T-helper 1 cell treated with Interleukin-12 subunit alpha and Interleukin-12 subunit beta and Interleukin-4 antibody, amounts not matched to agents 30 μg/mL and 1 μg/mL, for 36 hours (primary cell): Measurements from ENCODE around the gene CTNNBIP1.

Source experiments
- H3K27ac Mint-ChIP-seq: one replicate; pipeline ENCODE4 v1.8.0; 2021; ENCODE audit warnings: mild to moderate bottlenecking, mixed read lengths
- H3K27me3 Mint-ChIP-seq: one replicate; pipeline ENCODE4 v1.8.0; 2021; ENCODE audit warnings: low read depth, mixed read lengths
- H3K36me3 Mint-ChIP-seq: one replicate; pipeline ENCODE4 v1.8.0; 2021; ENCODE audit warnings: low read depth, mixed read lengths
- H3K4me1 Mint-ChIP-seq: one replicate; pipeline ENCODE4 v1.8.0; 2021; ENCODE audit warnings: low read depth, mixed read lengths
- H3K4me3 Mint-ChIP-seq: one replicate; pipeline ENCODE4 v1.8.0; 2021; ENCODE audit warnings: mild to moderate bottlenecking, moderate library complexity, mixed read lengths
- H3K9me3 Mint-ChIP-seq: one replicate; pipeline ENCODE4 v1.8.0; 2021; ENCODE audit warnings: mixed read lengths

CTNNBIP1 gene

DNA sequence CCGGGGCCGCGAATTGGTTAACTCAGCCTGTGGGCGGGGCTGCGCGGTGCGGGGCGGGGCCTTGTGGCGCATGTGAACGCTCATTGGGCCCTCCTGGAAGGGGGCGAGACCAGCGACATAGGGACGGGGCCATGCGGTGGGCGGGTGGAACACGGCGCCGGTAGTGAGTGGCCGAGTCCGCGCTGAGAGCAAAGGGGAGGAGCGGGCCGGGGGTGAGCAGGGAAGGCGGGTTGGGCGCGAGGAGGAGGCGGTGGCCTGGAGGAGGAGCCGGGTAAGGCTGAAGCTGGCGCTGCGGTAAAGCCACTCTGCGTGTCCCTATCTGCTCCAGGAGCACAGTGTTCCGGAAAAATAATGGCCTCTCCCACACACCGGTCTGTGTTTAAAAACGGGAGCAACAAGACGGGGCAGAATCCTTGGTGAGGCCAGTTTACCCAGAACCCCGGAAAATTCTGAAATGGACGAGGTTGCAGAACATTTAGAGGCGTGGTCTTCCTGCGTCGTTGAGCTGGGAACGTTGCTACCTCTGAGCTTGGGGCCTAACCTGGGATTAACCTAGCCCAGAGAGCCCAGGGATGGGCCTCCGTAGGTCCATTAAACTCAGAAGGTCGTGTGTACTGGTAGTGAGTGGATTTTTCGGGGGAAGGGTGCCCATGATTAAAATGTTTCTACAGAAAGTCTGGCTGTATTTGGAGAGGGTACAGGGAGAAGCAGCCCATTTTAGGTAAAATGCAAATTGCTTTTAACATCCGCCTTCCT is 532 bp upstream of the CTNNBIP1 start:
- H3K9me3 Mint-ChIP-seq, result no peaks in the 10 kb centered on the region
- peak overlapping the region; percentile 90 for H3K4me3 Mint-ChIP-seq

DNA sequence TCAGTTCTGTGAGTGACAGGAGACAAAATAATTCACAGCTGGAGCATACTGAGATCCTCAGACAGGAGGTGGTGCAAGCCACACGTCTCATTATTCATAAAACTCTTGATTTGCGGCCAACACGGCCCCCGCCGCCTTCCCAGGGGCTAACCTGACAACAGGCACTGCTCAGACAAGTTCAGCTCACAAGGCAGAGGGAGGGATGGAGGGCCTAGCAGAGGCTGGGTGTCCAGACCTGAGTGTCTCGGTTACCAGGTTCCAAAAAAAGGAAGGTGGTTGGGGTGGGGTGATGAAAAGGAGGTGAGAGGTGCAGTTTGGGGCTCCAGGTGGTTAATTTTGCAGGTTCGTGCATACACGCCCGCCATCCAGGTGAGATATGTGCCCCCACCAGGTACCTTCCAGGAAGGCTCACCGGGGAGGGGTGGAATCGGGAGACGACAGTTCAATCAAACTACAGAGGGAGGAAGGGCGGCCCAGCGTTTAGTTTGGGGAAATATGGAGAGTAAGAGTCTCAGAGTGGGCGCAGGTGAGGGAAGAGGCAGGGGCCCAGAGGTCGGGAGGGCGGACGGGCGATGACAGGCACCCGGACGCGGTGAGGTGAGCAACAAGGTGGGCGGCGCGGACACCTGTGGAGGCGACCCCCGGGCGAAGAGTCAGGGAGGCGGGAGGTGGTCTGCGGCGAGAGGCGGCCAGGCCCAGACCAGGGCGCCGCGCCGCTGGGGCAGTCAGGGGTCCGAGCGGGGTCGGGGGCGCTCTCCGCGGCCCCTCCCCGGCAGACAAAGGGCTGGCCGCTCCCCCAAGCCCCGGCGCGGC is 629 bp downstream of the CTNNBIP1 start:
- Mint-ChIP-seq H3K9me3 (no peaks in the 10 kb centered on the region), H3K4me3 (peak overlapping the region; percentile 96), H3K4me1 (peaks cover 21% of the 10 kb centered on the region), H3K36me3 (no peaks in the 10 kb centered on the region), H3K27me3 (no peaks in the 10 kb centered on the region), H3K27ac (peak overlapping the region; percentile 85)

More for the DNA sequence above, 532 bp upstream of the CTNNBIP1 start:
- peak overlapping the region; percentile 96 for H3K27ac Mint-ChIP-seq
- peaks cover 17% of the 10 kb centered on the region for H3K4me1 Mint-ChIP-seq
- peaks cover 4% of the 10 kb centered on the region for H3K27me3 Mint-ChIP-seq
- no peaks in the 10 kb centered on the region for H3K36me3 Mint-ChIP-seq

DNA sequence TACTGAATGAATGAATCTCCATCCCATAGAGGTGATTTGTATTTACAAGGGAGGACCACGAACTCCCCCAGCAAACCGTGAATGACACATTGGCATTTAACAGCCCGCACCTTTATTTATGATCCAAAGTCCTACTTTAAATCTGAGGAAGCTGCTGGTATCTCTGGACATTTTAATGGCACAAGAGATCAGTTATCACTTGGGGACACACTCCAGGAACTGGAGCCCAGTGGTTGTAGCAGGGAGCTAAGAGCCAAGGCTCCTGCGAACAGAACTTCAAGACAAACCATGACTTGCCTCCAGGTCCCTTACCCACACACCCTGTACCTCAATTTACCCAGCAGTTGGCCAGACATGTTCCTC is 1.2 kb downstream of the CTNNBIP1 start:
- Mint-ChIP-seq H3K27ac (peak overlapping the region; percentile 85), H3K9me3 (no peaks in the 10 kb centered on the region)

DNA sequence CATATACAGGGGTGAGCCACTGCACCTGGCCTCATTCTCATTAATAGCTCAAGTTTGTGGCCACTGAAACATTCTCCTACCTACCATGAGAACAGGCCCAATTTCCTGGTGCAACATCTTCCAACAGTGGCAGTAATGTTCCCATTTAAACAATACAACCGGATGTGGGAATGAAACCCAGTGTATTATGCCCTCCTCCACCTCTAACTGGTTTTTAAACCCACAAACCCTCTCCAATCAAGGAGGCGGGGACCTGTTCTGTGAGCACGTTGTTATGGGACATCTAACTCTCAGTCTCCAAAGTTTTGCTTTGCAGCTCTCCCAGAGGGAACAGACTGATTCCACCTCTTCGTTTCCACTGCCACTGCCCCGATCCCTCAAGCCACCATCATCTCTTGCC is 2.6 kb downstream of the CTNNBIP1 start:
- Mint-ChIP-seq H3K9me3 (no peaks in the 10 kb centered on the region), H3K4me3 (no peak overlapping the region)

More for the DNA sequence above, 1.2 kb downstream of the CTNNBIP1 start:
- Mint-ChIP-seq H3K27me3 (no peaks in the 10 kb centered on the region), H3K36me3 (no peaks in the 10 kb centered on the region), H3K4me1 (peaks cover 21% of the 10 kb centered on the region), H3K4me3 (peak overlapping the region; percentile 96)

DNA sequence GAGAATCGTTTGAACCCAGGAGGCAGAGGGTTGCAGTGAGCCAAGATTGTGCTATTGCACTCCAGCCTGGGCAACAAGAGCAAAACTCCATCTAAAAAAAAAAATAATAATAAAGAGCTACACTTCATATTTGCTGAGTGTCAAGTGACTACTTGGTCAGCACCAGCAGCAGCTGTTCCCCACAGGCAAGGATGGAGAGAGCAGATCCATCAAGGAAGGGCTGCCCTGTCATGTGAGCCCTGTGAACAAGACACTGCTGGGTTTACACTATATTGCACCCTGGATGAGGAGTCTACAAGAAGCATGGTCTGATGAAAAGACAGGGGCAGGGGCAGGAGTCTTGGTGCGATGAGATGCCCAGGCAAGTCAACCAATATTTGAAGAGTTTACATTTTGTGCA is 3.6 kb downstream of the CTNNBIP1 start:
- Mint-ChIP-seq H3K9me3 (no peaks in the 10 kb centered on the region), H3K27me3 (no peaks in the 10 kb centered on the region), H3K36me3 (no peaks in the 10 kb centered on the region), H3K4me1 (peaks cover 17% of the 10 kb centered on the region), H3K4me3 (no peak overlapping the region), H3K27ac (no peak overlapping the region)

More for the DNA sequence above, 2.6 kb downstream of the CTNNBIP1 start:
- Mint-ChIP-seq H3K36me3 (no peaks in the 10 kb centered on the region), H3K27ac (no peak overlapping the region), H3K27me3 (no peaks in the 10 kb centered on the region), H3K4me1 (peaks cover 21% of the 10 kb centered on the region)

DNA sequence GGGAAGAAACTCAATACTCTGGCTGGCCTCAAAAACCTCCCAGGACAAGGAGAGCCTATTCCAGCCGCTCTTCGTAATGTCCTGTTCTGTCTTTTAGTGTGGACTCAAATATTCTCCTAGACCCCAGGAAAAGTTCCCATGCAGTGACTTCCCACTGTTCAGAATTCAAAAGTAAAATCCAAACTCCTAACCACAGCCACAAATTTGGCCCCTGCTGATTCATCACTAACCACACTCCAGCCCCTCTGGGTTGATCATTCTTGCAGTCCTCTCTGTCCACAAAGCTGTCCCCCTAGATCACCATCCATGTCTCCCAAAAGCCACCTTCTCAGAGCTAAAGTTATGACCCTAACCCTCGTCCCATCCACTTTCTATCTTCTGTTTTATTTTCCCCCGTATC is 5.1 kb downstream of the CTNNBIP1 start:
- Mint-ChIP-seq H3K36me3 (no peaks in the 10 kb centered on the region), H3K27me3 (no peaks in the 10 kb centered on the region), H3K9me3 (no peaks in the 10 kb centered on the region), H3K4me3 (no peak overlapping the region), H3K27ac (no peak overlapping the region), H3K4me1 (peaks cover 15% of the 10 kb centered on the region)

DNA sequence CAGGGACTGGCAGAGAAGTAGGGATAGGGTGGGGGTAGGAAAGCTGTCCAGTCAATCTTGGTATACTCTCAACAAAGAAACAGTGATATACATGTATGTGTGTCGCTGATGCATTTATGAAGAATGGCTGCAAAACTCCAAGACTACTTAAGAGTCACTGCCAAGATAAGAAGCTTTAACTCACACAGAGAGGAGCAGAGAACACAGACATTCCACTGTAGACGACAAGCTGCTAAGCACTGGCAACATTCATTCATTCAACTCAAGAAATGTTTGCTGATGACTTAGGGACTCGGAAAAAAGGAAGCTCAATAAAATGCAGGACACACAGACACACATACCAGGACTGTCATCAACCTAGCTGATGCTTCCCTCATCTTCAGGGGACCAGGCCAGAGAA is 5.5 kb downstream of the CTNNBIP1 start:
- no peak overlapping the region for H3K27ac Mint-ChIP-seq

DNA sequence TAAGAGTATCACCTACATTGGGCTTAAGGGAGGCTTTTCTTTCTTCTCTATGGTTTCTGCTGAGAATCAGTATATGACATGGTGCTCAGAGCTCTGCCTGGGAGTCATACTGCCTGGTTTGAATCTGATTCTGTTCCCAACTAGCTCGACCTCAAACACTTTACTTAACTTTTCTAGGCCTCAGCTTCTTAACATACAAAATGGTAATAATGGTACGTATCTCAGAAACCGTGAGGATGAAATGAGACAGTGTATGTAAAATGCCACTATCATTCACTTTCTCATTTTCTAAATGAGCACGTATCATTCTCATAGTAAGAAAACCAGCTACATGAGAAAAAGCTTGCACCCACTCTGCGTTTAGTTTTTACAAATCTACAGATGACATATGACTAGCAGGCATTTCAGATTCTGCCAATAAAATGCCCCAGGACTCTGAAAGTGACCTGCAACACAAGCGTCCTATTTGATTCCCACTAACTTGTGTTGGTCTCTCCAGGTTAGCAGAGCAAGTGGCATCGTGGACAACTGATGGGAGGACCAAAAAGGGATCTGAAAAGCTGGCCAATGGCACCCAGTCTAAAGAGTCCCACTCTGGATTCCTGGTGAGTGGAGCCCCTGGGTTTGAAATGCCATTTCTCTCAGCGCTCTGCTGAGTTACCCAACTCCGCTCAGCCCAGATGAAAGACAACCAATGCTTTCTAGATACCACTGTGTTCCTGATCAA is 6.1 kb downstream of the CTNNBIP1 start:
- H3K36me3 Mint-ChIP-seq, result no peaks in the 10 kb centered on the region
- no peaks in the 10 kb centered on the region for H3K27me3 Mint-ChIP-seq
- H3K27ac Mint-ChIP-seq, result no peak overlapping the region
- no peaks in the 10 kb centered on the region for H3K9me3 Mint-ChIP-seq
- H3K4me3 Mint-ChIP-seq, result no peak overlapping the region
- peaks cover 9% of the 10 kb centered on the region for H3K4me1 Mint-ChIP-seq

More for the DNA sequence above, 5.5 kb downstream of the CTNNBIP1 start:
- H3K9me3 Mint-ChIP-seq, result no peaks in the 10 kb centered on the region
- H3K27me3 Mint-ChIP-seq, result no peaks in the 10 kb centered on the region
- no peak overlapping the region for H3K4me3 Mint-ChIP-seq
- H3K36me3 Mint-ChIP-seq, result no peaks in the 10 kb centered on the region
- peaks cover 15% of the 10 kb centered on the region for H3K4me1 Mint-ChIP-seq

DNA sequence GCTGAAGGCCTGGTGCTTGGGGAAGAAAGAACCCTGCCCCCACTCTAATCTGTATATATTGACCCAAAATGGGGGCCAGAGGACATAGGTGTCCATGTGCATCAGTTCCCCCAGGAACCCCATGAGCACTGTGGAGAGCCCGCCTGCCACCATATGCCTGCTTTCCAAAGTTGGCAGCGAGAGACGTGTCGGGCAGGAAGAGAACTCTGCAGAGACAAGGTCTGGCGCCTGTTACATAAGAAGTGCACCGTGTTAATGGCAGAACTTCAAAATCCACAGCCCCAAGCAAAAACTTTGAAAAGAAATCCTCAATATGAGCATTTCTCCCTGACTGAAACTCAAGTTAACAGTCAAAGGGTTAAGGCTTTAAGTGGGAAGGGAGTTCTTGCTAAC is 8.0 kb downstream of the CTNNBIP1 start:
- H3K9me3 Mint-ChIP-seq, result no peaks in the 10 kb centered on the region
- no peaks in the 10 kb centered on the region for H3K27me3 Mint-ChIP-seq
- H3K27ac Mint-ChIP-seq, result no peak overlapping the region
- H3K36me3 Mint-ChIP-seq, result no peaks in the 10 kb centered on the region
- H3K4me3 Mint-ChIP-seq, result no peak overlapping the region
- H3K4me1 Mint-ChIP-seq, result peaks cover 6% of the 10 kb centered on the region

DNA sequence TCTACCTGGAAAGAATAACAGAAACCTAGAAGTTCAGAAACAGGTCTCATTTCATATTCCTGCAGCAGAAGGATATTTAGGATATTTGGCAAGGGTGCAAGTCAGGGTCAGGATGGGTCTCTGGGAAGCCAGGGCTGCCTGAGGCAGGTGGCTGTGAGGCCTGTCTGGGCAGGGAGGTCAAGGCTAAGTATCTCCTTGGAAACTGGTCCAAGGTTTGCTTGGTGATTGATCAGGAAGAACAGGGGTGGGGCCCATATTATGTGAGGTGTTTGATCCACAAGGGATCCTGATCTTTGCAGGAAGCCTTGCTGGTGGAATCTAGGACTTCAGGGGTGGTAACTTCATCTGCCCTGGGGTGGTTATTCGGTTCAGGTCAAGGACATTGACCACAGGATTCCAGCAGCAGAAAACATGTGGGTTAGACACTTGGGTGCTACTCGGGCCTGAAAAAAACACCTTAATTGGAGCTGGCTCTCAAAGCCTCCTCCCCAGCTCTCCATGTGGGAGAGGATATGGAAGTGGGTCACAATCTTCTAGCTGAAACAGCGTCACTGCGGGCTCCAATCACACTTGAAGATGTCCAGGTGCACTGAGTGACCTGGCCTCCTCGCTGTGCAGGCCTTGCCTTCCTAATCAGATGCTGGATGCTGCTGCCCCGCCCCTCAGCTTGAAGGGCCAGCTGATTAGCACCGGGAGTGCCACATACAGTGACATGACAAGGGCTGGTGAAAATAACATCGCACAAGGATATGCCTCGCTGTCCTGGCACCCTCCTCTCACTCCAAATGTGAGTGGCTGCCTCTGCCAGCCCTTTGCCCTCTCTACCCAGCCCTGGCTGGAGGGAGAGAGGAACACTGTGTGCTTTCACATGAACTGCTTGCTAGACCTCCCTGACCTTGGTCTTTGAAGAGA is 8.7 kb downstream of the CTNNBIP1 start:
- Mint-ChIP-seq H3K27ac (no peak overlapping the region), H3K36me3 (no peaks in the 10 kb centered on the region), H3K4me3 (no peak overlapping the region), H3K4me1 (peaks cover 6% of the 10 kb centered on the region), H3K27me3 (no peaks in the 10 kb centered on the region), H3K9me3 (no peaks in the 10 kb centered on the region)

DNA sequence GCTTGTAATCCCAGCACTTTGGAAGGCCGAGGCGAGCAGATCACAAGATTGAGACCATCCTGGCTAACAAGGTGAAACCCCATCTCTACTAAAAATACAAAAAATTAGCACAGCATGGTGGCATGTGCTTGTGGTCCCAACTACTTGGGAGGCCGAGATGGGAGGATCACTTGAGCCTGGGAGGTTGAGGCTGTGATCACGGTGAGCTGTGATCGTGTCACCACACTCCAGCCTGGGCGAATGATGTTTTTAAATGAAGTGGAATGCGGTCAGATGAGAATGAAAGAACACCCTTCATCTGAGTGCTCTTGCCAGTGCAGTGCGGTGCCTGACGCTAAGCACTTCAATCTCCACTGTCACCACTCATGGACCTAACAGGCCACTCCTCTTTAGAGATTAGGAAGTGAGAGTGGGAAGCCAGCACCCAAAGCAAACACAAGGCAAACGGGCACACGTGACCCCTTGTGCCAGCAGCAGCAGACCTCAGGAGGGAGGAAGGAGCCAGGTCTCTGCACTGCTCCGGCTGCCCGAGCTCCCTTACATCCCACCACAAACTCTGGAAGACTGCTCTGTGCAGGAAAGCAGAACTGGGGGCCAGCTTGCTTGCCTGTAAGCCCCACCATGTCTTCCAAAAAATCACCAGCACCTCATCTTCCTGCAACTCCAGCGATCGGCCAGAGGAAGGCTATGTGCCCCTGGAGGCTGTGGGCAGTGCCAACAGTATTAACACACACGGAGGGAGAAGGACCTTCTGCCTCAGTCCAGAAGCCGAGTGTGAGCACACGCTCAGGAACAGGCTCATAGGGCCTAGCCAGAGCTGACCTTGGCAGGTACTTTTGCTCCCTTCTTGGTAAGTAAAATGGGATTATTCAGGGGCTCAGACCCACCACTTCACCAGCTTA is 9.7 kb downstream of the CTNNBIP1 start:
- H3K27ac Mint-ChIP-seq, result no peak overlapping the region
- no peaks in the 10 kb centered on the region for H3K27me3 Mint-ChIP-seq
- no peak overlapping the region for H3K4me3 Mint-ChIP-seq
- no peaks in the 10 kb centered on the region for H3K9me3 Mint-ChIP-seq
- H3K36me3 Mint-ChIP-seq, result no peaks in the 10 kb centered on the region
- H3K4me1 Mint-ChIP-seq, result peaks cover 6% of the 10 kb centered on the region

DNA sequence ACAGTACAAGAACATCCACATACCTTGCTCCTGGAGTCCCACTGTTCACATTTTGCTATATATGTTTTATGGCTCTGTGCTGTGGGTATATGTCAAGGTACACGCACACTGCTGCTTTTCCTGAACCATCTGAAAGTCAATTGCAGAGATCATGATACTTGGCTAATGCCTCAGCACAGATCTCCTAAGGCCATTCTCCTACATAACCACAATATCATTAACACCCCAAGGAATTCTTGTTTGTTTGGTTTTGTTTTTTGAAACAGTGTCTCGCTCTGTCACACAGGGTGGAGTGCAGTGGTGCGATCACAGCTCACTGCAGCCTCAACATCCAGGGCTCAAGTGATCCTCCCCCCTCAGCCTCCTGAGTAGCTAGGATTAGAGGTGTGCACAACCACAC is 16.0 kb downstream of the CTNNBIP1 start:
- Mint-ChIP-seq H3K27me3 (no peaks in the 10 kb centered on the region), H3K4me3 (no peak overlapping the region), H3K4me1 (peaks cover 13% of the 10 kb centered on the region), H3K9me3 (no peaks in the 10 kb centered on the region), H3K27ac (no peak overlapping the region), H3K36me3 (no peaks in the 10 kb centered on the region)
